ENCODE measurements around the gene FOXP4. TPM values are rescaled to one million over a fixed set of nuclear protein-coding genes. Genes with fewer than 3 reads are reported as not detected.

Gene FOXP4
- total and polyA plus RNA-seq, 2 of the 13 experiments (the other 11 are each of a cell fraction or from before 2014, with no cell fraction given) = 11.0 to 12.4 TPM

DNA sequence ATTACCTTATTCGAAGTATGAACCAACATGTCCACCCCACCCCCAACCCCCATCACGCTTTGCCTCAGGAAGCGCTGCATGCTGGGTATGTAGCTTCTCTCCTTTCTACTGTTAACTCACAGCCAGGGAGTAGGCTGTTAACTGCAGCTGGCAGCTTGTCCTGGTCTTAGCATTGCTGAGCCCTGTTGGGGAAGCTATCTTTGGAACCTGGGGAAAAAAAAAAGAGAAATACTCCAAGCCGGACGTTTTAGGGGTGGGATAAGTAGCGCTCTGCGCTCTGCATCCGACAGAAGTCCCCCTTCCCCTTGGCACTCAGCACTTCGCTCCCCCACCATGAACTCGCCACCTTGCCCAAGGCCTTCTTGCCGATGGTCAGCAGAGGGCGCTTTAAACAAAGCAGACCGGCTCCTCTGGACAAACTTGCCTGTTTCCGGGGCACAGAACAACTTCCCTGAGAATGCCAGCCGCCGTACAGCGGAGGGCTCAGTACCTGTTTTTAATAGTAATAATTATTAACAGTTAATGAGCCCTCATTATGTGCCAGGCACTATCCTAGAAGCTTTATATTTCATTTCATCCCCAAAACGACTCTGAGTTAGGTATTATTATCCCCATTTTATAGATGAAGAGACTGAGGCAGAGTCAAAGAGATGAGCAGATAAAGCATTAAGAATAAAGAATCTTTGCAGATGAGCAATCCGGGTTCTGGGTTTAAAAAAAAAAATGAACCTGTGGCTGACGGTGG is 56.9 kb downstream of the FOXP4 start (continued):
- TF ChIP-seq HIC2 (CRISPR knock-in tag; IDR thresholded peaks at IDR 0.05; ENCODE audit: low read depth) = no peak
- TF ChIP-seq ZNF552 (CRISPR knock-in tag; IDR thresholded peaks at IDR 0.05; ENCODE audit: borderline replicate concordance) = no peak
- no peak for TF ChIP-seq SYNCRIP (IDR thresholded peaks at IDR 0.05; ENCODE audit: insufficient read depth, low read depth, low read length)
- no peak for TF ChIP-seq HNF4A (CRISPR knock-in tag; IDR thresholded peaks at IDR 0.05)
- TF ChIP-seq ETS1 (CRISPR knock-in tag; IDR thresholded peaks at IDR 0.05) = no peak
- TF ChIP-seq ARNT2 (CRISPR knock-in tag; IDR thresholded peaks at IDR 0.05; ENCODE audit: low read depth) = no peak
- peak; percentile 47 for TF ChIP-seq SAP130 (CRISPR knock-in tag; IDR thresholded peaks at IDR 0.05; ENCODE audit: low read depth)
- TF ChIP-seq SP5 (CRISPR knock-in tag; IDR thresholded peaks at IDR 0.05; ENCODE audit: borderline replicate concordance, low read depth) = 0 out of 2 replicates have a peak, but pooled peaks have one; percentile 9
- no peak for TF ChIP-seq ZMAT5 (CRISPR knock-in tag; IDR thresholded peaks at IDR 0.05; ENCODE audit: borderline replicate concordance, low read depth)
- TF ChIP-seq ARNTL (CRISPR knock-in tag; IDR thresholded peaks at IDR 0.05) = no peak
- TF ChIP-seq, protein P1, sequence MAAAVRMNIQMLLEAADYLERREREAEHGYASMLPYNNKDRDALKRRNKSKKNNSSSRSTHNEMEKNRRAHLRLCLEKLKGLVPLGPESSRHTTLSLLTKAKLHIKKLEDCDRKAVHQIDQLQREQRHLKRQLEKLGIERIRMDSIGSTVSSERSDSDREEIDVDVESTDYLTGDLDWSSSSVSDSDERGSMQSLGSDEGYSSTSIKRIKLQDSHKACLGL (CRISPR knock-in tag; IDR thresholded peaks at IDR 0.05) = no peak
- no peak for TF ChIP-seq NCOR1 (IDR thresholded peaks at IDR 0.05; ENCODE audit: borderline replicate concordance, low read length)
- TF ChIP-seq, protein P2, sequence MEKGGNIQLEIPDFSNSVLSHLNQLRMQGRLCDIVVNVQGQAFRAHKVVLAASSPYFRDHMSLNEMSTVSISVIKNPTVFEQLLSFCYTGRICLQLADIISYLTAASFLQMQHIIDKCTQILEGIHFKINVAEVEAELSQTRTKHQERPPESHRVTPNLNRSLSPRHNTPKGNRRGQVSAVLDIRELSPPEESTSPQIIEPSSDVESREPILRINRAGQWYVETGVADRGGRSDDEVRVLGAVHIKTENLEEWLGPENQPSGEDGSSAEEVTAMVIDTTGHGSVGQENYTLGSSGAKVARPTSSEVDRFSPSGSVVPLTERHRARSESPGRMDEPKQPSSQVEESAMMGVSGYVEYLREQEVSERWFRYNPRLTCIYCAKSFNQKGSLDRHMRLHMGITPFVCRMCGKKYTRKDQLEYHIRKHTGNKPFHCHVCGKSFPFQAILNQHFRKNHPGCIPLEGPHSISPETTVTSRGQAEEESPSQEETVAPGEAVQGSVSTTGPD (CRISPR knock-in tag; IDR thresholded peaks at IDR 0.05) = no peak
- no peak for TF ChIP-seq ZFP90 (CRISPR knock-in tag; IDR thresholded peaks at IDR 0.05; ENCODE audit: borderline replicate concordance)
- no peak for TF ChIP-seq ZBTB14 (CRISPR knock-in tag; IDR thresholded peaks at IDR 0.05)
- TF ChIP-seq, protein P3, sequence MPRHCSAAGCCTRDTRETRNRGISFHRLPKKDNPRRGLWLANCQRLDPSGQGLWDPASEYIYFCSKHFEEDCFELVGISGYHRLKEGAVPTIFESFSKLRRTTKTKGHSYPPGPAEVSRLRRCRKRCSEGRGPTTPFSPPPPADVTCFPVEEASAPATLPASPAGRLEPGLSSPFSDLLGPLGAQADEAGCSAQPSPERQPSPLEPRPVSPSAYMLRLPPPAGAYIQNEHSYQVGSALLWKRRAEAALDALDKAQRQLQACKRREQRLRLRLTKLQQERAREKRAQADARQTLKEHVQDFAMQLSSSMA (CRISPR knock-in tag; IDR thresholded peaks at IDR 0.05) = no peak
- TF ChIP-seq ZNF33B (CRISPR knock-in tag; IDR thresholded peaks at IDR 0.05) = no peak
- no peak for TF ChIP-seq YEATS2 (CRISPR knock-in tag; IDR thresholded peaks at IDR 0.05; ENCODE audit: borderline replicate concordance)
- TF ChIP-seq GZF1 (CRISPR knock-in tag; IDR thresholded peaks at IDR 0.05) = peak; percentile 31; the same call in 1 of the 2 replicates
- TF ChIP-seq ZNF256 (CRISPR knock-in tag; conservative IDR thresholded peaks at IDR 0.05) = no peak
- TF ChIP-seq ZNF567 (CRISPR knock-in tag; IDR thresholded peaks at IDR 0.05; ENCODE audit: borderline replicate concordance) = no peak
- TF ChIP-seq CEBPB (IDR thresholded peaks at IDR 0.05; ENCODE audit: borderline replicate concordance, low read depth, low read length) = no peak

Data from HepG2 (cell line).